Pulmonary artery endothelial cell (primary cell): ENCODE measurements around the gene ARL13A. TPM values are rescaled to one million over a fixed set of nuclear protein-coding genes. Genes with fewer than 3 reads are reported as not detected.
"Not testable (repeated sequence)": the region's sequence is repeated elsewhere in the genome, so short reads cannot be mapped to it uniquely, and the experiment has no call there.

Experiments used
- DNase-seq: peaks from one replicate; pipeline ENCODE4 v3.0.0-alpha.2; 2011; ENCODE audit warnings: low read depth, low spot score
- total RNA-seq: library from RNA; depleted of rRNA; stranded (reverse); fragments of >200 nt; gene quantifications from 2 replicates; pipeline ENCODE4 v1.2.3, GENCODE V29; 2014

Gene ARL13A
- total RNA-seq, 1 donor from 2014 or later = not detected

- no peak for DNase-seq
Observed at GRCh38 chrX:100990139-100990538, 20.6 kb downstream of the ARL13A start.

- DNase-seq = no peak
Observed at GRCh38 chrX:100994352-100995281, 25.1 kb downstream of the ARL13A start.

- DNase-seq = peak; percentile 32
Observed at GRCh38 chrX:100995469-100995868, 26.0 kb downstream of the ARL13A start.

- DNase-seq = no peak
Observed at GRCh38 chrX:100999451-100999850, 29.9 kb downstream of the ARL13A start.

- no peak for DNase-seq
Observed at GRCh38 chrX:101009090-101009489, 39.6 kb downstream of the ARL13A start.

GRCh38 chrX:101012031-101012430, 42.5 kb downstream of the ARL13A start:
- not testable (repeated sequence) for DNase-seq

- no peak for DNase-seq
Observed at GRCh38 chrX:101022020-101022419, 52.5 kb downstream of the ARL13A start.

- DNase-seq = no peak
Observed at GRCh38 chrX:101025126-101025525, 55.6 kb downstream of the ARL13A start.

GRCh38 chrX:101028562-101028961, 59.1 kb downstream of the ARL13A start:
- no peak for DNase-seq

GRCh38 chrX:101029665-101030064, 60.2 kb downstream of the ARL13A start:
- no peak for DNase-seq

- DNase-seq = no peak
Observed at GRCh38 chrX:101037231-101037630, 67.7 kb downstream of the ARL13A start.

GRCh38 chrX:101040197-101040596, 70.7 kb downstream of the ARL13A start:
- no peak for DNase-seq

Other genes with a start within 250 kb of the ARL13A start
- 11.6 and 30.6 TPM in 2 replicates for gene SYTL4, start 237.6 kb upstream of the ARL13A start, total RNA-seq
- gene CSTF2, start 149.3 kb upstream of the ARL13A start, total RNA-seq = 24.9 and 41.0 TPM in 2 replicates
- not detected in 2 replicates for gene NOX1, start 95.3 kb upstream of the ARL13A start, total RNA-seq
- gene XKRX, start 40.8 kb upstream of the ARL13A start, total RNA-seq = 0.13 and 0.25 TPM in 2 replicates
- 24.3 and 30.8 TPM in 2 replicates for gene TRMT2B, start 82.4 kb downstream of the ARL13A start, total RNA-seq
- 3.1 and 9.1 TPM in 2 replicates for gene TMEM35A, start 109.2 kb downstream of the ARL13A start, total RNA-seq
- 25.2 and 44.7 TPM in 2 replicates for gene CENPI, start 128.5 kb downstream of the ARL13A start, total RNA-seq